ENCODE data around the gene IL10RB. TPM values are rescaled to one million over a fixed set of nuclear protein-coding genes. Genes with fewer than 3 reads are reported as not detected.

IL10RB gene
- total and polyA plus RNA-seq, 2 of the 13 experiments (the other 11 are each of a cell fraction or from before 2014, with no cell fraction given): 17.4 to 18.2 TPM

- Histone ChIP-seq H3K27me3 (ENCODE audit: control insufficient read depth in 1 of 2, insufficient read depth in 2 of 2, low read length in 2 of 2) (no peaks in the 10 kb centered on the region), H2AFZ (ENCODE audit: low read length) (no peak overlapping the region), H3K27ac (ENCODE audit: extremely low read length, insufficient read depth, low read length) (no peak overlapping the region), H3K9me3 (ENCODE audit: low read length) (no peaks in the 10 kb centered on the region), H3K9ac (ENCODE audit: insufficient read depth, low read depth, low read length) (no peak overlapping the region), H3K4me1 (ENCODE audit: insufficient read depth, low read length) (no peaks in the 10 kb centered on the region), H3K79me2 (ENCODE audit: insufficient read depth, low read length) (no peaks in the 10 kb centered on the region), H3K36me3 (replicated peaks in 1 of 2; ENCODE audit: control insufficient read depth in 1 of 2, insufficient read depth in 2 of 2, low read length in 2 of 2) (peaks cover 1 to 17% of the 10 kb centered on the region in 2 experiments; a peak in 3 of 5 replicates), H3K4me3 (replicated peaks in 1 of 3; ENCODE audit: insufficient read depth in 1 of 3, low read depth in 2 of 3, low read length in 3 of 3) (no peak overlapping the region), H3K4me2 (ENCODE audit: low read depth, low read length) (no peak overlapping the region), H4K20me1 (ENCODE audit: insufficient read depth, low read length) (no peaks in the 10 kb centered on the region)
- ChIA-PET CTCF (ENCODE audit: low intra/inter-chr PET ratio, low total read pairs) (no interaction called here), POLR2A (no interaction called here)
- WGBS (ENCODE audit: low lambda C conversion rate): 94% methylated on average over 6 of the region's 7 CpGs
- in situ Hi-C loops (cut with HindIII; ENCODE audit: extremely low pct_ligation_motif_present, low pct_unique_long_range_greater_than_20kb): no loop called here
- no peak for FAIRE-seq
- ATAC-seq: no peak
- intact Hi-C loops (cut with micrococcal nuclease; ENCODE audit: unreplicated experiment): no loop called here
- no TSS peak for BruUV-seq (replicated peaks)
- TF ChIP-seq PAWR (CRISPR knock-in tag; IDR thresholded peaks at IDR 0.05; ENCODE audit: borderline replicate concordance): no peak
- TF ChIP-seq, protein P1, sequence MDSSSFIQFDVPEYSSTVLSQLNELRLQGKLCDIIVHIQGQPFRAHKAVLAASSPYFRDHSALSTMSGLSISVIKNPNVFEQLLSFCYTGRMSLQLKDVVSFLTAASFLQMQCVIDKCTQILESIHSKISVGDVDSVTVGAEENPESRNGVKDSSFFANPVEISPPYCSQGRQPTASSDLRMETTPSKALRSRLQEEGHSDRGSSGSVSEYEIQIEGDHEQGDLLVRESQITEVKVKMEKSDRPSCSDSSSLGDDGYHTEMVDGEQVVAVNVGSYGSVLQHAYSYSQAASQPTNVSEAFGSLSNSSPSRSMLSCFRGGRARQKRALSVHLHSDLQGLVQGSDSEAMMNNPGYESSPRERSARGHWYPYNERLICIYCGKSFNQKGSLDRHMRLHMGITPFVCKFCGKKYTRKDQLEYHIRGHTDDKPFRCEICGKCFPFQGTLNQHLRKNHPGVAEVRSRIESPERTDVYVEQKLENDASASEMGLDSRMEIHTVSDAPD (CRISPR knock-in tag; IDR thresholded peaks at IDR 0.05): no peak
- no peak for DNase-seq (ENCODE audit: low spot score)
Observed at GRCh38 chr21:33293136-33293535, 27.0 kb downstream of the IL10RB start.

GRCh38 chr21:33293811-33294216, 27.6 kb downstream of the IL10RB start:
- ATAC-seq (no peak), DNase-seq (ENCODE audit: low spot score) (no peak), FAIRE-seq (no peak)
- Histone ChIP-seq H3K27me3 (ENCODE audit: control insufficient read depth in 1 of 2, insufficient read depth in 2 of 2, low read length in 2 of 2) (no peaks in the 10 kb centered on the region), H3K79me2 (ENCODE audit: insufficient read depth, low read length) (no peaks in the 10 kb centered on the region), H3K9ac (ENCODE audit: insufficient read depth, low read depth, low read length) (no peak overlapping the region), H4K20me1 (ENCODE audit: insufficient read depth, low read length) (no peaks in the 10 kb centered on the region), H3K9me3 (ENCODE audit: low read length) (no peaks in the 10 kb centered on the region), H2AFZ (ENCODE audit: low read length) (no peak overlapping the region), H3K4me2 (ENCODE audit: low read depth, low read length) (no peak overlapping the region), H3K36me3 (replicated peaks in 1 of 2; ENCODE audit: control insufficient read depth in 1 of 2, insufficient read depth in 2 of 2, low read length in 2 of 2) (peaks cover 0 to 17% of the 10 kb centered on the region in 2 experiments; a peak in 3 of 5 replicates), H3K27ac (ENCODE audit: extremely low read length, insufficient read depth, low read length) (no peak overlapping the region), H3K4me3 (replicated peaks in 1 of 3; ENCODE audit: insufficient read depth in 1 of 3, low read depth in 2 of 3, low read length in 3 of 3) (no peak overlapping the region), H3K4me1 (ENCODE audit: insufficient read depth, low read length) (no peaks in the 10 kb centered on the region)
- CTCF ChIA-PET (ENCODE audit: low intra/inter-chr PET ratio, low total read pairs): no interaction called here
- BruUV-seq (replicated peaks): no TSS peak
- in situ Hi-C loops (cut with HindIII; ENCODE audit: extremely low pct_ligation_motif_present, low pct_unique_long_range_greater_than_20kb) (no loop called here), intact Hi-C loops (cut with micrococcal nuclease; ENCODE audit: unreplicated experiment) (no loop called here)
- WGBS (ENCODE audit: low lambda C conversion rate): 84% methylated on average over 7 of the region's 7 CpGs
- TF ChIP-seq ZNF841 (CRISPR knock-in tag; IDR thresholded peaks at IDR 0.05; ENCODE audit: borderline replicate concordance): no peak
- no peak for TF ChIP-seq NRL (CRISPR knock-in tag; IDR thresholded peaks at IDR 0.05; ENCODE audit: borderline replicate concordance)
- TF ChIP-seq ARNT (IDR thresholded peaks at IDR 0.05): no peak
- TF ChIP-seq, protein P2, sequence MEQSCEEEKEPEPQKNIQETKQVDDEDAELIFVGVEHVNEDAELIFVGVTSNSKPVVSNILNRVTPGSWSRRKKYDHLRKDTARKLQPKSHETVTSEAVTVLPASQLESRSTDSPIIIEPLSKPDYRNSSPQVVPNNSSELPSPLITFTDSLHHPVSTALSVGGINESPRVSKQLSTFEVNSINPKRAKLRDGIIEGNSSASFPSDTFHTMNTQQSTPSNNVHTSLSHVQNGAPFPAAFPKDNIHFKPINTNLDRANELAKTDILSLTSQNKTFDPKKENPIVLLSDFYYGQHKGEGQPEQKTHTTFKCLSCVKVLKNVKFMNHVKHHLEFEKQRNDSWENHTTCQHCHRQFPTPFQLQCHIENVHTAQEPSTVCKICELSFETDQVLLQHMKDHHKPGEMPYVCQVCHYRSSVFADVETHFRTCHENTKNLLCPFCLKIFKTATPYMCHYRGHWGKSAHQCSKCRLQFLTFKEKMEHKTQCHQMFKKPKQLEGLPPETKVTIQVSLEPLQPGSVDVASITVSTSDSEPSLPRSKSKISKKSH (CRISPR knock-in tag; IDR thresholded peaks at IDR 0.05; ENCODE audit: borderline replicate concordance): no peak
- TF ChIP-seq HHEX (CRISPR knock-in tag; IDR thresholded peaks at IDR 0.05): no peak
- no peak for TF ChIP-seq KDM1A (CRISPR knock-in tag; IDR thresholded peaks at IDR 0.05)
- POLR2A ChIA-PET: no interaction called here
